Kidney (tissue), 14 donors: ENCODE data around the gene NSUN2. TPM values are rescaled to one million over a fixed set of nuclear protein-coding genes. Genes with fewer than 3 reads are reported as not detected.

Experiments used
- DNase-seq, 5 donors: peaks; one replicate each; pipeline ENCODE4 v3.0.0-alpha.2; 2013 to 2020
- FAIRE-seq: peaks from 2 replicates; lab custom pipeline; 2012; peaks lifted over from hg19 to GRCh38; lab: Jason Lieb, UNC
- H3K27ac ChIP-seq, 2 donors: one replicate each; pipeline ENCODE4 v1.7.0; 2013; ENCODE audit warnings: low read depth in 2 of 2, low read length in 2 of 2, inconsistent platforms in 1 of 2
- H3K27me3 ChIP-seq: one replicate; pipeline ENCODE4 v1.7.1; 2013; ENCODE audit warnings: low read length, inconsistent platforms; ENCODE audit not compliant: control insufficient read depth, insufficient read depth
- H3K36me3 ChIP-seq, 3 donors: one replicate each; pipeline versions ENCODE4 v1.7.0 to v1.7.1; 2013; ENCODE audit warnings: low read length in 3 of 3, control low read depth in 1 of 3, inconsistent platforms in 1 of 3; ENCODE audit not compliant: insufficient read depth in 3 of 3, control insufficient read depth in 2 of 3
- H3K4me1 ChIP-seq, 3 donors: one replicate each; pipeline versions ENCODE4 v1.7.0 to v1.7.1; 2013; ENCODE audit warnings: low read length in 3 of 3, inconsistent platforms in 1 of 3, low read depth in 1 of 3; ENCODE audit not compliant: control insufficient read depth in 2 of 3, insufficient read depth in 2 of 3
- H3K4me3 ChIP-seq, 3 donors: one replicate each; pipeline versions ENCODE4 v1.7.0 to v1.8.1; 2013; ENCODE audit warnings: low read length in 3 of 3, control low read depth in 1 of 3, inconsistent platforms in 1 of 3
- H3K9ac ChIP-seq, 3 donors: one replicate each; pipeline versions ENCODE4 v1.7.0 to v1.7.1; 2013; ENCODE audit warnings: low read length in 3 of 3, control low read depth in 1 of 3, inconsistent platforms in 1 of 3
- H3K9me3 ChIP-seq, 3 donors: one replicate each; pipeline versions ENCODE4 v1.7.0 to v1.7.1; 2013; ENCODE audit warnings: low read length in 3 of 3, control low read depth in 1 of 3, inconsistent platforms in 1 of 3; ENCODE audit not compliant: control insufficient read depth in 2 of 3, insufficient read depth in 1 of 3
- CTCF ChIP-seq: IDR thresholded peaks from 3 replicates; pipeline ENCODE4 v1.5.1; 2012; ENCODE audit warnings: mild to moderate bottlenecking, moderate library complexity, borderline replicate concordance; ENCODE audit not compliant: insufficient read depth; ENCODE audit errors: extremely low read depth
- intact Hi-C: fragments of 100-400 bp; cut with DNase I; formaldehyde crosslinking; loops from one replicate; pipeline ENCODE4 v1.11.1; 2022
- polyA plus RNA-seq: library from polyadenylated mRNA; stranded (reverse); fragments of 350-450 nt; fragmentation: Illumina TruSeq; extraction: RNeasy Lipid Tissue Mini Kit (QIAGEN cat#74804); gene quantifications from one replicate; pipeline ENCODE4 v1.2.3, GENCODE V29; 2014; ENCODE audit warnings: low read depth, low replicate concordance; ENCODE audit not compliant: insufficient read depth
- total RNA-seq: library from RNA; stranded (reverse); fragmentation: NEBNext Ultra II Directional; extraction: Animal tissue kit (Norgen Biotek cat#: 25700); gene quantifications from one replicate; pipeline ENCODE4 v1.2.1, GENCODE V29; 2021
- donor health status: control.
- donor health status: control.
- donor health status: control.
- donor health status: control.
- donor health status: control.
- donor health status: DM: yes; HTN: yes; CAD: no.
- donor health status: Normal renal cell carcinoma (clear cell type).

The NSUN2 gene
- total and polyA plus RNA-seq, 2 donors from 2014 or later: 16.9 to 48.9 TPM

- no peaks in the 10 kb centered on the region for H3K4me1 ChIP-seq
- intact Hi-C loops: no loop called here
- no peak overlapping the region for H3K27ac ChIP-seq
- no peak overlapping the region for H3K4me3 ChIP-seq
- no peaks in the 10 kb centered on the region for H3K36me3 ChIP-seq
- H3K9ac ChIP-seq: no peak overlapping the region
- H3K27me3 ChIP-seq: no peaks in the 10 kb centered on the region
- no peak for TF ChIP-seq CTCF
- H3K9me3 ChIP-seq: no peaks in the 10 kb centered on the region
- FAIRE-seq: no peak
- no peak for DNase-seq
Measured at GRCh38 chr5:6570530-6570929, 62.3 kb downstream of the NSUN2 start.

- Histone ChIP-seq H3K4me3 (no peak overlapping the region), H3K27me3 (no peaks in the 10 kb centered on the region), H3K9me3 (no peaks in the 10 kb centered on the region), H3K4me1 (no peaks in the 10 kb centered on the region), H3K9ac (no peak overlapping the region), H3K27ac (no peak overlapping the region), H3K36me3 (no peaks in the 10 kb centered on the region)
- no peak for DNase-seq
- no peak for FAIRE-seq
- TF ChIP-seq CTCF: no peak
- intact Hi-C loops: no loop called here
Measured at GRCh38 chr5:6568889-6569288, 64.0 kb downstream of the NSUN2 start.

- Histone ChIP-seq H3K4me3 (no peak overlapping the region), H3K9ac (no peak overlapping the region), H3K27me3 (no peaks in the 10 kb centered on the region), H3K4me1 (no peaks in the 10 kb centered on the region), H3K27ac (no peak overlapping the region), H3K9me3 (no peaks in the 10 kb centered on the region), H3K36me3 (no peaks in the 10 kb centered on the region)
- TF ChIP-seq CTCF: no peak
- no peak for FAIRE-seq
- intact Hi-C loops: no loop called here
- DNase-seq: peak in 1 of 5 donors; percentile 37
Measured at GRCh38 chr5:6568383-6568782, 64.5 kb downstream of the NSUN2 start.

- Histone ChIP-seq H3K4me3 (no peak overlapping the region), H3K27me3 (no peaks in the 10 kb centered on the region), H3K36me3 (no peaks in the 10 kb centered on the region), H3K4me1 (no peaks in the 10 kb centered on the region), H3K9me3 (no peaks in the 10 kb centered on the region), H3K9ac (no peak overlapping the region), H3K27ac (no peak overlapping the region)
- TF ChIP-seq CTCF: no peak
- intact Hi-C loops: no loop called here
- FAIRE-seq: no peak
- no peak for DNase-seq
Measured at GRCh38 chr5:6567835-6568234, 65.0 kb downstream of the NSUN2 start.
